ENCODE data around the gene S100G.
"Not testable (repeated sequence)": the region's sequence is repeated elsewhere in the genome, so short reads cannot be mapped to it uniquely, and the experiment has no call there.

Gene S100G, protein sequence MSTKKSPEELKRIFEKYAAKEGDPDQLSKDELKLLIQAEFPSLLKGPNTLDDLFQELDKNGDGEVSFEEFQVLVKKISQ

GRCh38 chrX:16649858-16650257 lies at the start of gene S100G:
Gene S100G, plus strand, starts transcription at chrX:16650158. Its CDS starts 849 bp downstream, at chrX:16651007.
- TF ChIP-seq ZNF274 (IDR thresholded peaks at IDR 0.05; ENCODE audit: low read depth, low read length): no peak
- H3K4me3 ChIP-seq (ENCODE audit: low read length): no peak within 1 kb of the TSS

- TF ChIP-seq ZNF274 (IDR thresholded peaks at IDR 0.05; ENCODE audit: low read depth, low read length): no peak
These were observed 48.1 kb upstream of the S100G start for GRCh38 chrX:16601885-16602284.

DNA sequence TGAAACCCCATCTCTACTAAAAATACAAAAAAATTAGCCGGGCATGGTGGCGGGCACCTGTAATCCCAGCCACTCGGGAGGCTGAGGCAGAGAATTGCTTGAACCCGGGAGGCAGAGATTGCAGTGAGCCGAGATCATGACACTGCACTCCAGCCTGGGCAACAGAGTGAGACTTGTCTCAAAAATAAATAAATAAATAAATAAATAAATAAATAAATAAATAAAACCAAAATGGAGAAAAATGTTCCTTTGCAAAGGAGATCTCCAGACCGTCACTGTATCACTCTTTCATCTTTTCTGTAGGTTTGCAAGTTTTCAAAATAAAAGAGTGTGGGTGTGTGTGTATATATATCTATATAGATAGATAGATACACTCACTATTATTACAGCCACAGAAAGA lies 46.7 kb upstream of the S100G start:
- H3K4me3 ChIP-seq (ENCODE audit: low read length): not testable (repeated sequence)

More at GRCh38 chrX:16601885-16602284, 48.1 kb upstream of the S100G start:
- H3K4me3 ChIP-seq (ENCODE audit: low read length): no peak overlapping the region

DNA sequence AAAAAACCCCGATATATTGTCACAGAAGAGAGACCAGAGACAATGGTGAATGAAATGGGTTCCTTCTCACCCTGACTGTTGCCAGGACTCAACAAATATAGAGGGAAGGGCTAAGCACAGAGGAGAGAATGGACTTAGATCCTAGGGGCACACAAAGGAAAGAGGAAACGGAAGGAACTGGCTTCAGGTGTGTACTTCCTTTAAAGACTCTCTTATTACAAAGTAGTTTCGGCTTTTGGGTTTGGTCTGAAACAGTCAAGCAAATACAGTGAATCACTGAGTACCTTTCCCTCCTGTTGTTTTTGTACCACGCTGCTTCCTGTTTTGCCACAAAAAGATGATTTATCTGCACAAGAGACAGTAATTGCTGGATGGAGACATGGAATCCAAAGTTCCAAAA lies 46.1 kb upstream of the S100G start:
- TF ChIP-seq ZNF274 (IDR thresholded peaks at IDR 0.05; ENCODE audit: low read depth, low read length): no peak
- no peak overlapping the region for H3K4me3 ChIP-seq (ENCODE audit: low read length)

DNA sequence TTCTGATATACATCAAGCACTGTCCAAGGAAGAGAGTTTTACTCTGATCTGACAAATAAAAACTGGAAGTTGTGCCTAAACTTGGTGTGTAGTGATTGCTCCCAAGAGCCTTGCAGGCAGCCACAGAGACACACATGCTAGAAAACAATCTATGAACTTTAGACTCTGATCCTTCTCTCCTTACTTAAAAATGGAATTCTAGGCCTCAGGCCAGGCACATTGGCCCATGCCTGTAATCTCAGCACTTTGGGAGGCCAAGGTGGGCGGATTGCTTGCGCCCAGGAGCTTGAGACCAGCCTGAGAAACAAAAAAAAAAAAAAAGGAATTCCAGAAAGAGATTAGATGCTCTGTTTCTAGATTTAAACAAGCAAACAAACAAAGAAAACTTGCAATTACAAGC lies 45.6 kb upstream of the S100G start:
- H3K4me3 ChIP-seq (ENCODE audit: low read length): no peak overlapping the region
- no peak for TF ChIP-seq ZNF274 (IDR thresholded peaks at IDR 0.05; ENCODE audit: low read depth, low read length)

GRCh38 chrX:16606142-16606720 lies 43.7 kb upstream of the S100G start:
- no peak overlapping the region for H3K4me3 ChIP-seq (ENCODE audit: low read length)
- no peak for TF ChIP-seq ZNF274 (IDR thresholded peaks at IDR 0.05; ENCODE audit: low read depth, low read length)

DNA sequence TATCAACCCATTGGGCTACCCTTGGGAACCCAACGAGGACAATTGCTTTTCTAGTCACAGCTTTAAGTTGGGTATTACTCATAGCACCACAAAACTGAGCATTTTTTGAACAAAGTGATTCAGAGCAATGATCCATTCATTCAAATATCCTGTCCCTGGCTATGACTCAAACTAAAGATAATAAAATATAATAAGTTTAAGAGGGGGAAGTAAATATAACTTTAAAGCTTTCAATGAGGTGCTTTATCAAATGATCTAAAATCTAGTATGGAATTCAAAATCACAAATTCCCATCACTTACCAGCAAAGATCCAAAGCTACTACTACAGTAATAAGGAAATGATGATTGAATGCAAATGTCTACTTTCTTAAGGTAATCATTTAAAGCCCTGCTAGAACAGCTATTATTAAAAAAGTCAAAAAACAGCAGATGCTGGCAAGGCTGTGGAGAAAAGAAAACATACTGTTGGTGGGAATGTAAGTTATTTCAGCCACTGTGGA lies 39.8 kb upstream of the S100G start:
- H3K4me3 ChIP-seq (ENCODE audit: low read length): no peak overlapping the region
- TF ChIP-seq ZNF274 (IDR thresholded peaks at IDR 0.05; ENCODE audit: low read depth, low read length): no peak

DNA sequence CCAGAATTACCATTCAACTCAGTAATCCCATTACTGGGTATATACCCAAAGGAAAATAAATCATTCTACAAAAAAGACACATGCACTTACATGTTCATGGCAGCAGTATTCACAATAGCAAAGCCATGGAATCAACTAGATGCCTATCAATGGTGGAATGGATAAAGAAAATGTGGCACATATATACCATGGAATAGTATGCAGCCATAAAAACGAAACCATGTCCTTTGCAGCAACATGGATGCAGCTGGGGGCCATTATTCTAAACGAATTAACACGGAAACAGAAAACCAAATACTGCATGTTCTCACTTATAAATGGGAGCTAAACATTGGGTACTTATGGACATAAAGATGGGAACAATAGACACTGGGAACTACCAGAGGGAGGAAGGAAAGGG lies 39.3 kb upstream of the S100G start:
- H3K4me3 ChIP-seq (ENCODE audit: low read length): not testable (repeated sequence)

DNA sequence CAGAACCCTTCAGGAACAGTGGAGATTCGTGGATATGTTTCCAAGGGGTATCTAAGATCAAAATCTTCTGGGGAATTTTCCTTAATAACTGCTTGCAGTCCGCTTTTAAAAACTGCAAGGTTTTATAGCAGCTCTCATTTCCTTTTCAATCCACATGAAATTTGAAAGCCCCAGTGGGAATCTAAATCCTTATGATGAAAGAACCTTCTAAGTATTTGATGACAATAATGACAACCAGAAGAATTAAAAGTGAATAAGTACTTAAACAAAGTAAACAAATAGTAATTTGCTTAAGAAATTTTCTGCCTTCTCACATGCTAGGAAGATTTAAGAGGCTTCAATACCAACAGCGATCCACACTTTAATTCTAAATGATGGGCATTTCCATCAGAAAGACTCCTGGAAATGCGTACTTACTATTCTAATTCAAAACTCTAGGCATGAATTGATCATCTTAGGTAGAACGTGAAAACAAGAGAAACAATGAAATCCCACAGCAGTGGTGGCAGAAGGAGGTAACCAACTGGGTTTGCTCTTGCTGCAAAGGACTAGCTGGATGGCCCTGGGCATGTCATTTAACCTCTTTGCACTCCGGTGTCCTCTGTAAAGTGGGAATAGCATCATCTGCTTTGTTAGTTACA lies 37.6 kb upstream of the S100G start:
- TF ChIP-seq ZNF274 (IDR thresholded peaks at IDR 0.05; ENCODE audit: low read depth, low read length): no peak
- H3K4me3 ChIP-seq (ENCODE audit: low read length): no peak overlapping the region

GRCh38 chrX:16617382-16617781 lies 32.6 kb upstream of the S100G start:
- no peak overlapping the region for H3K4me3 ChIP-seq (ENCODE audit: low read length)
- no peak for TF ChIP-seq ZNF274 (IDR thresholded peaks at IDR 0.05; ENCODE audit: low read depth, low read length)

DNA sequence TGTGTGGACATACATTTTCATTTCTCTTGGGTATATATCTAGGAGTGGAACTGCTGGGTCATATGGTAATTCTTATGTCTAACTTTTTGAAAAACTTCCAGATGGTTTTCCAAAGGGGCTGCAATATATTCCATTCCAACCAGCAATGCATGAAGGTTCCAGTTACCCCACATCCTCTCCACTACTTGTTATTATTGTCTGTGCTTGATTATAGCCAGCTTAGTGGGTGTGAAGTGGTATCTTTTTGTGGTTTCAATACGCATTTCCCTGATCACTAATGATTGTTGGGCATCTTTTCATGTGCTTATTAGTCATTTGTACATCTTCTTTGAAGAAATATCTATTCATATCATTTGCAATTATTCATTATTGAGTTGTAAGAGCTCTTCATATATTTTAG lies 31.5 kb upstream of the S100G start:
- no peak overlapping the region for H3K4me3 ChIP-seq (ENCODE audit: low read length)
- no peak for TF ChIP-seq ZNF274 (IDR thresholded peaks at IDR 0.05; ENCODE audit: low read depth, low read length)

GRCh38 chrX:16619024-16619423 lies 30.9 kb upstream of the S100G start:
- no peak for TF ChIP-seq ZNF274 (IDR thresholded peaks at IDR 0.05; ENCODE audit: low read depth, low read length)
- no peak overlapping the region for H3K4me3 ChIP-seq (ENCODE audit: low read length)

- not testable (repeated sequence) for H3K4me3 ChIP-seq (ENCODE audit: low read length)
These were observed 21.4 kb upstream of the S100G start for GRCh38 chrX:16628511-16628910.

GRCh38 chrX:16628946-16629595 lies 20.9 kb upstream of the S100G start:
- TF ChIP-seq ZNF274 (IDR thresholded peaks at IDR 0.05; ENCODE audit: low read depth, low read length): no peak
- H3K4me3 ChIP-seq (ENCODE audit: low read length): no peak overlapping the region

DNA sequence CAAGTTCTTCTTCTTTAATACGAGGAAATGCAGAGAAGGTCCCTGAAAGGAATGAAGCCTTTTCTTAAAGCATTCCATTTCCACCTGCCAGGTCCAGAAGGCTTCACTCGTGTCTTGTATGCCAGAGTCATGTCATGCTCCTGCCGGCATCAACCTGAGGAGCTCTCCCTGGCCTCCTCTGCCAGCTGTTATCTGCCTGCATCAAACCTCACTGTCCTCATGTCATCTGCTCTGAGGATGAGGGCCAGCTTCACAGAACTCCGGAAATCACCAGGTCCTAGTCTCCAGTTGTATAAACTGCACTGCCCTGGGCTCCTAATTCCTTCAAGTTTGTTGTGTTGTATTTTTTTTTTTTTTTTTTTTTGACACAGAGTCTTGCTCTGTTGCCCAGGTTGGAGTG lies 20.0 kb upstream of the S100G start:
- H3K4me3 ChIP-seq (ENCODE audit: low read length): no peak overlapping the region
- no peak for TF ChIP-seq ZNF274 (IDR thresholded peaks at IDR 0.05; ENCODE audit: low read depth, low read length)

Data from GM08714 (cell line).